ENCODE results near the gene GALNTL6.

DNA sequence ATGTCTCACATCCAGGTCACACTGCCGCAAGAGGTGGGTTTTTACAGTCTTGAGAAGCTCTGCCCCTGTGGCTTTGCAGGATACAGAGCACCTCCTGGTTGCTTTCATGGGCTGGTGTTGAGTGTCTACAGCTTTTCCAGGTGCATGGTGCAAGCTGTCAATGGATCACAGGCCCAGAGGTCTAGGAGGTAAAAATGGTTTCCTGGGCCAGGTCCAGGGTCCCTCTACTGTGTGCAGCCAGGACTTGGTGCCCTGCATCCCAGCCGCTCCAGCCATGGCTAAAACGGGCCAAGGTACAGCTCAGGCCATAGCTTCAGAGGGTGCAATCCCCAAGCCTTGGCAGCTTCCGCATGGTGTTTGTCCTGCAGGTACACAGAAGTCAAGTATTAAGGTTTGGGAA, 921.4 kb downstream of the GALNTL6 start:
- TF ChIP-seq, protein P1, sequence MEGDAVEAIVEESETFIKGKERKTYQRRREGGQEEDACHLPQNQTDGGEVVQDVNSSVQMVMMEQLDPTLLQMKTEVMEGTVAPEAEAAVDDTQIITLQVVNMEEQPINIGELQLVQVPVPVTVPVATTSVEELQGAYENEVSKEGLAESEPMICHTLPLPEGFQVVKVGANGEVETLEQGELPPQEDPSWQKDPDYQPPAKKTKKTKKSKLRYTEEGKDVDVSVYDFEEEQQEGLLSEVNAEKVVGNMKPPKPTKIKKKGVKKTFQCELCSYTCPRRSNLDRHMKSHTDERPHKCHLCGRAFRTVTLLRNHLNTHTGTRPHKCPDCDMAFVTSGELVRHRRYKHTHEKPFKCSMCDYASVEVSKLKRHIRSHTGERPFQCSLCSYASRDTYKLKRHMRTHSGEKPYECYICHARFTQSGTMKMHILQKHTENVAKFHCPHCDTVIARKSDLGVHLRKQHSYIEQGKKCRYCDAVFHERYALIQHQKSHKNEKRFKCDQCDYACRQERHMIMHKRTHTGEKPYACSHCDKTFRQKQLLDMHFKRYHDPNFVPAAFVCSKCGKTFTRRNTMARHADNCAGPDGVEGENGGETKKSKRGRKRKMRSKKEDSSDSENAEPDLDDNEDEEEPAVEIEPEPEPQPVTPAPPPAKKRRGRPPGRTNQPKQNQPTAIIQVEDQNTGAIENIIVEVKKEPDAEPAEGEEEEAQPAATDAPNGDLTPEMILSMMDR (IDR thresholded peaks at IDR 0.05 in 2 of 3, conservative IDR thresholded peaks at IDR 0.05 in 1 of 3; ENCODE audit: insufficient read depth in 2 of 3, low read depth in 1 of 3, low read length in 3 of 3), result no peak
- no peak for TF ChIP-seq POLR2A (conservative IDR thresholded peaks at IDR 0.05)
- TF ChIP-seq SPI1 (IDR thresholded peaks at IDR 0.05; ENCODE audit: borderline replicate concordance, low read depth, low read length), result no peak
- TF ChIP-seq, protein P2, sequence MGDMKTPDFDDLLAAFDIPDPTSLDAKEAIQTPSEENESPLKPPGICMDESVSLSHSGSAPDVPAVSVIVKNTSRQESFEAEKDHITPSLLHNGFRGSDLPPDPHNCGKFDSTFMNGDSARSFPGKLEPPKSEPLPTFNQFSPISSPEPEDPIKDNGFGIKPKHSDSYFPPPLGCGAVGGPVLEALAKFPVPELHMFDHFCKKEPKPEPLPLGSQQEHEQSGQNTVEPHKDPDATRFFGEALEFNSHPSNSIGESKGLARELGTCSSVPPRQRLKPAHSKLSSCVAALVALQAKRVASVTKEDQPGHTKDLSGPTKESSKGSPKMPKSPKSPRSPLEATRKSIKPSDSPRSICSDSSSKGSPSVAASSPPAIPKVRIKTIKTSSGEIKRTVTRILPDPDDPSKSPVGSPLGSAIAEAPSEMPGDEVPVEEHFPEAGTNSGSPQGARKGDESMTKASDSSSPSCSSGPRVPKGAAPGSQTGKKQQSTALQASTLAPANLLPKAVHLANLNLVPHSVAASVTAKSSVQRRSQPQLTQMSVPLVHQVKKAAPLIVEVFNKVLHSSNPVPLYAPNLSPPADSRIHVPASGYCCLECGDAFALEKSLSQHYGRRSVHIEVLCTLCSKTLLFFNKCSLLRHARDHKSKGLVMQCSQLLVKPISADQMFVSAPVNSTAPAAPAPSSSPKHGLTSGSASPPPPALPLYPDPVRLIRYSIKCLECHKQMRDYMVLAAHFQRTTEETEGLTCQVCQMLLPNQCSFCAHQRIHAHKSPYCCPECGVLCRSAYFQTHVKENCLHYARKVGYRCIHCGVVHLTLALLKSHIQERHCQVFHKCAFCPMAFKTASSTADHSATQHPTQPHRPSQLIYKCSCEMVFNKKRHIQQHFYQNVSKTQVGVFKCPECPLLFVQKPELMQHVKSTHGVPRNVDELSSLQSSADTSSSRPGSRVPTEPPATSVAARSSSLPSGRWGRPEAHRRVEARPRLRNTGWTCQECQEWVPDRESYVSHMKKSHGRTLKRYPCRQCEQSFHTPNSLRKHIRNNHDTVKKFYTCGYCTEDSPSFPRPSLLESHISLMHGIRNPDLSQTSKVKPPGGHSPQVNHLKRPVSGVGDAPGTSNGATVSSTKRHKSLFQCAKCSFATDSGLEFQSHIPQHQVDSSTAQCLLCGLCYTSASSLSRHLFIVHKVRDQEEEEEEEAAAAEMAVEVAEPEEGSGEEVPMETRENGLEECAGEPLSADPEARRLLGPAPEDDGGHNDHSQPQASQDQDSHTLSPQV (IDR thresholded peaks at IDR 0.05), result no peak
- no peak for TF ChIP-seq SRSF7 (optimal IDR thresholded peaks at IDR 0.05; ENCODE audit: low read depth, low read length)
- TF ChIP-seq, protein P3, sequence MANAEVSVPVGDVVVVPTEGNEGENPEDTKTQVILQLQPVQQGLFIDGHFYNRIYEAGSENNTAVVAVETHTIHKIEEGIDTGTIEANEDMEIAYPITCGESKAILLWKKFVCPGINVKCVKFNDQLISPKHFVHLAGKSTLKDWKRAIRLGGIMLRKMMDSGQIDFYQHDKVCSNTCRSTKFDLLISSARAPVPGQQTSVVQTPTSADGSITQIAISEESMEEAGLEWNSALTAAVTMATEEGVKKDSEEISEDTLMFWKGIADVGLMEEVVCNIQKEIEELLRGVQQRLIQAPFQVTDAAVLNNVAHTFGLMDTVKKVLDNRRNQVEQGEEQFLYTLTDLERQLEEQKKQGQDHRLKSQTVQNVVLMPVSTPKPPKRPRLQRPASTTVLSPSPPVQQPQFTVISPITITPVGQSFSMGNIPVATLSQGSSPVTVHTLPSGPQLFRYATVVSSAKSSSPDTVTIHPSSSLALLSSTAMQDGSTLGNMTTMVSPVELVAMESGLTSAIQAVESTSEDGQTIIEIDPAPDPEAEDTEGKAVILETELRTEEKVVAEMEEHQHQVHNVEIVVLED (CRISPR knock-in tag; IDR thresholded peaks at IDR 0.05), result no peak
- no peak for TF ChIP-seq SNRNP70 (optimal IDR thresholded peaks at IDR 0.05; ENCODE audit: low read depth, low read length)
- TF ChIP-seq SAP30 (IDR thresholded peaks at IDR 0.05; ENCODE audit: borderline replicate concordance, insufficient read depth, low read depth, low read length, poor library complexity, severe bottlenecking), result no peak
- TF ChIP-seq ELF1 (tag; IDR thresholded peaks at IDR 0.05), result no peak
- TF ChIP-seq MAFK (IDR thresholded peaks at IDR 0.05; ENCODE audit: low read length), result no peak
- no peak for TF ChIP-seq CBX5 (IDR thresholded peaks at IDR 0.05; ENCODE audit: borderline replicate concordance, low read depth)
- TF ChIP-seq, protein P4, sequence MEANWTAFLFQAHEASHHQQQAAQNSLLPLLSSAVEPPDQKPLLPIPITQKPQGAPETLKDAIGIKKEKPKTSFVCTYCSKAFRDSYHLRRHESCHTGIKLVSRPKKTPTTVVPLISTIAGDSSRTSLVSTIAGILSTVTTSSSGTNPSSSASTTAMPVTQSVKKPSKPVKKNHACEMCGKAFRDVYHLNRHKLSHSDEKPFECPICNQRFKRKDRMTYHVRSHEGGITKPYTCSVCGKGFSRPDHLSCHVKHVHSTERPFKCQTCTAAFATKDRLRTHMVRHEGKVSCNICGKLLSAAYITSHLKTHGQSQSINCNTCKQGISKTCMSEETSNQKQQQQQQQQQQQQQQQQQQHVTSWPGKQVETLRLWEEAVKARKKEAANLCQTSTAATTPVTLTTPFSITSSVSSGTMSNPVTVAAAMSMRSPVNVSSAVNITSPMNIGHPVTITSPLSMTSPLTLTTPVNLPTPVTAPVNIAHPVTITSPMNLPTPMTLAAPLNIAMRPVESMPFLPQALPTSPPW (CRISPR knock-in tag; IDR thresholded peaks at IDR 0.05), result no peak

Data from K562 (cell line).